ENCODE results near the gene RNF133. TPM values are rescaled to one million over a fixed set of nuclear protein-coding genes. Genes with fewer than 3 reads are reported as not detected.

RNF133 gene
- not detected for total RNA-seq

DNA sequence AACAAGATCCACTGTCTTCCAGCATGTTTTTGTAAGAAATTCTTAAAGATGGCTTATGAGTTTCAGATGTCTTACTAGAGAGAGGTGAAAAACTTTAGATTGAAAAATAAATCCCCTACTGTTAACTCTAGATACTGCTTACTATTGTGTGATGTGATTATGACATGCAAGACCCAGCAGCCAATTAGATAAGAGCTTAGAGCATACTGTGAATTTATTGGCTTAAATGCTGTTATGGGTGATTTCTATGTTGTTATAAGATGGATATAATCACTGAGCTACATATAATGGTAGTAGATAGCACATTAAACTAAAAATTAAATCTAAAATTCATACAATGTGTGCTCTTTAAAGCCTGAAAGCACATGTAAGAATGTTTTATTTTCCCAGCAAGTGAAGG is at the start of gene RNF133:
Gene RNF133, minus strand, starts transcription at position 101 of the 400 bp plus-strand sequence. CDS start 199 bp downstream, outside the sequence.
- no peak for DNase-seq

DNA sequence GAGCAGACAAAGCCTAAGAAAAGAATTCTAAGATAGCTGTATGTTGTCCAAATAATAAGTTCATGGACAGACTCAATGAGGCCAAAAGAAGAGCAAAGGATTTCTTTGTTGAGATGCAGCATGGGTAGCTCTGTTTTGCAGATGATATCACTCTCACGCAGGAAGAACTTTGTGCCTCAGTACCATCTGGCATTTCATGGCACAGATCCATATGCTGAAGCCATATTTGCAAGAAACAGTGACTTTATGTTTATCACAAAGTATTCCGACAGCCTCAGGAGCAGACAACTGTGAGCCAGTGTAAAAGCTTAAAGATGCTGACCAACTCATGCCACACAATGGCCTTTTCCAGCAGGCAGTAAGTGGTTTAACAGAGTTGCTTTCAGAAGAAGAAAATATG is 49.3 kb upstream of the RNF133 start:
- no peak for DNase-seq

- no peak for DNase-seq
These were observed 48.0 kb upstream of the RNF133 start for GRCh38 chr7:122746948-122747347.

- no peak for DNase-seq
These were observed 44.3 kb upstream of the RNF133 start for GRCh38 chr7:122743211-122743610.

GRCh38 chr7:122738947-122739346 is 40.0 kb upstream of the RNF133 start:
- DNase-seq, result no peak

DNA sequence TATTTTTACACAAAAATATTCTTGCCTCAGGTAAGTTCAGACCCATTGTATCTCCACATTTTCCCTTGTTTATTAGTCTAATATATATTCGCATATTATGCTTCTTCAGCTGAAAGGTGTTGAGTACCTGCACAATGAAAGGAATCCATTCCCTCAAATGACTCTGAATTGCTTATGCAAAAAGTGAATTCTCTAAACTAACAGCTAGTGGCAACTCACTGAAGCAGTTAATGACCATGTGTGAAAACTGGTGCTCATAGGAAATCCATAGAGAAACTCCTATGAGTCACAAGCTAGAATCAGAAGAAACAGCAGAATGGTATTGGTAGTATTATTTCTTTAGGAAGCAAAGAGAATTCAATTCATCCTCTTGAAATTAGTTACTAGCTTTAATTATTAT is 37.3 kb upstream of the RNF133 start:
- no peak for DNase-seq

DNA sequence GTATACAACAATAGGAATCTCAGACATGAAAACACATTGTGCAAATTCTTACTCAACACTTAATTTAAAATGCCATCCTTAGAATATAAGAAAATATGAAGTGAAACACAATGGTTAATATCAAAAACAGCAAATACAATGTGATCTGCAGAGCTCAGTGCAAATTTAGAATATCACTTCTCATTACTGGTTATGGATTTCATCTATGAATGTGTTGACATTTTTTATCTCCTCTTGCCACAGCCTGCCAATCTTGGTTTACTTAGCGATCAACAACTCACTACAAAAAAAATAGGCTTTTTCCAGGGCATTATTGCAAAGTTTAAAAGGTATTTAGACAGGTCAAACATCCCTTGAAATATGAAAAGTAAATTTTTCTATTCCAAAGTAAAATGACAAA is 28.8 kb upstream of the RNF133 start:
- DNase-seq, result no peak

DNA sequence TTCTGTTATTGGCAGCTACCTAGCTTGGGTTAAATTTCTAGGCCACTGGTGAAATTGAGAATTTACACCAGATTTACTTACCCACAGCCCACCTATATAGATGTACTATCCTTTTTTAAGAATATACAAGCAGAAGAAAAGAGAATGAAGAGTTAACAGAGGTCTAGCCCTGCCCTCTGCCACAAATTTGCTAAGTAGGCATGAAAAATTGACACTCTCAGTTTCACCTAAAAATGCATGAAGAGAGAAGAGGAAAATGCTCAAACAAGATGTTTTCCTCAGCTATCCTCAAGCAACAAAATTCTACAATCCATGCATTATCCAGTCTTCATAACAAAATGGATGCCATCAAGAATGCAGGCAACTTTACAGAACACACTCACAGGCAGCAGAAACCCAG is 28.4 kb upstream of the RNF133 start:
- DNase-seq, result no peak

DNA sequence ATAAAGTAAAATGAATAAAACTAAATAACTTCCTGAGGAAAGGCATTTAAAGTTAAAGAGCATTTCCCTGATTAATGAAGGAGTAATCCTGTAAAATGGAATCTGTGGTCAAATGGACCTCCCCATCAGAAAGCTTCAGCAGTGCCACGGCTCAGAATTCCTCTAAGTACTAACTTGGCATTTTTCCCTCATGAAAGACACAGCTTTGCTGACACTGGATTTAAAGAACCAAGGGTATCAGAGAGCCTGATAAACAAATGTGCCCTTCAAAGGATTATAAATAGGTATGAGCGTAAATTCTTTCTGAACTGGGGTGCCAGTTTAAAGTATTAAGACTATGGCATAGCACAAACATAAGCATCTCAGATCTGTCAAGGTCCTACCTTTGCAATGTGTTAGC is 28.0 kb upstream of the RNF133 start:
- DNase-seq, result no peak

DNA sequence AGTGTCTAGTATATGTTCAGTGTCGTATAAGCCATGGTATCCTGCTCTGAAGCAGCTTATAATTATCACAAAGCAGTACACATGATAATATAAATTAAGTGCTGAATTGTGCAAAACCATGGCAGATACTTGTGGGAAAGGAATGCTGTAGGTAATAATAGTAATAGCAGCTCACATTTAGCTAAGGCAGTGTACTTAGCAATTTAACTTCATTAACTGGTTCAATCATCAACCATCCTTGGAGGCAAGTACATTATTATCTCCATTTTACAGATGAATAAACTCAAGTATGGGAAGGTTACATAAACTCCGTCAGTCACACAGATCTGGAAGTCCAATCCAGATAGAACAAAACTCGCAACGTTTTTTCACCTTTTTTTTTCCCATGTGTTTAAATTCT is 25.4 kb upstream of the RNF133 start:
- DNase-seq, result no peak

DNA sequence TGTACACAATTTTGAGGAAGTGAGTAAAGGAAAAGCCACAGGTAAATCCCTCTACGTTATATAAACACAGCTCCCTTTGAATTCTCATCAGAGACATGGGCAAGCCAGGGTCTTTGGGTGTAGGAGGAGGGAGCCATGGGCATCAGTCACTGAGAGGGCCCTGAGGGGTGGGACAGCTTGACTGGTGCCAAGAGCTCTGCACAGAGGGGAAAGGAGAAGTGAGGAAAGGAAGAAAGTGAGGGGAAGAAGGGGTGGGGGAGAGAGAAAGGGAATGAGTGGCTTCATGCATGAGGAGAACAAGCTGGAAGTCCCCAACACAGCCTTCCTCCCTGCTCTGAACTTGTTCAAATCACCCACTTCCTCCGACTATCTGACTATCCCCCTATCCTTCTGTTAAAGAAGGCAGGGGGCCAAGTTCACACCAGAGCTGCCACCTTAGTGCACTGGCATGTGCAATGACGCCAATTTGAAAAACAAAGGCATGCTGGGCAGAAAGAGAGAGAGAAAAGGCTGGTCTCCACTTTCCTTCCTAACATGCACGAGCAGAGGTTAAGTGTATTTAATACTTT is 20.2 kb upstream of the RNF133 start:
- no peak for DNase-seq

DNA sequence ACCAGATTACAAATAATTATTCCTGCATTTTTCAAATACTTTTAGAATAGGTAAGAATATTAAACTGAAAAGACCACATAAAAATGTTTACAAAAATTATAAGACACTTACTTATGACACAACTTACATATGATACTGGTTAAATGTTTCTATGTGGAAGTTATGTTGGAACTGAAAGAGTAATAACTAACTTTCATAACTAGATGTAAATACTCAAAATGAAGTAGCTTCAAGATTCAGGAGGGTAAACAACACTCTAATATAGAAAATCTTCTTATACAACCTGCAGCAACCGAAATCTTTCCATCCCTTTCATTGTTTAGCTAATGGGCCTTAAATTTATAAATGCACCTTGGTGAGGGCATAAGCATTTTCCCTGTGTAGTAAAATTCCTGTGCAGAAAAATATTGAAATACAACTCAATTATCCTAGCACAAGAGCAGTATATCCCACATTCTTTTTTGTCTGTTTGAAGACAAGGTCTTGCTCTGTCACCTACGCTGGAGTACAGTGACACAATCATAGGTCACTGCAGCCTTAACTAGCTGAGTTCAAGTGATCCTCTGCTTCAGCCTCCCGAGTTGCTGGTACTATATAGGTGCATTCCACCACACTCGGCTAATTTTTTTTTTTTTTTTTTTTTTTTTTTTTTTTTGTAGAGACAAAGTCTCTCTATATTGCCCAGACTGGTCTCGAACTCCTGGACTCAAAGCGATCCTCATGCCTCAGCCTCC is 18.6 kb upstream of the RNF133 start:
- DNase-seq, result no peak

GRCh38 chr7:122715183-122715582 is 16.3 kb upstream of the RNF133 start:
- no peak for DNase-seq

GRCh38 chr7:122710916-122711315 is 12.0 kb upstream of the RNF133 start:
- no peak for DNase-seq

- no peak for DNase-seq
These were observed 11.2 kb upstream of the RNF133 start for GRCh38 chr7:122709930-122710646.

DNA sequence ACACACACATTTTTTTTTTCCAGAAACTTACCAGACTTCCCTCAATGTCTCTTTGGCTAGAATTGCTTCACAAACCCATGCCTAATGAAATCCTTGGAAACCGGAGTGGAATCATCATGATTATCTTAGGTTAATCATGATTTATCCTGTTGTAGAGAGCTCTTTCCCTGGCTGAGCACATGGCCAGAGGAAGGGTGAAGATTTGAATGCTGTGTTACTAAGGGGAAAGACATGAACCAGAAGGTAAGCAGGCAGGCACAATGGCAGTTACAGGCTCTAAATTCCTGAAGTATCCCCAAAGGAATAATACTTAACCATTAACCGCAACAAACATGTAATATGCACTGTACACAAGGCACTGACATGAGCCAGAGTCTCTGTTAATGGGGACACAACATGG is 7.9 kb upstream of the RNF133 start:
- DNase-seq, result no peak

GRCh38 chr7:122702872-122703510 is 4.1 kb upstream of the RNF133 start, which contains the start of gene RNF148:
RNF148 (minus strand) TSS chr7:122702922; CDS start chr7:122702750, 172 bp downstream.
- no peak for DNase-seq

DNA sequence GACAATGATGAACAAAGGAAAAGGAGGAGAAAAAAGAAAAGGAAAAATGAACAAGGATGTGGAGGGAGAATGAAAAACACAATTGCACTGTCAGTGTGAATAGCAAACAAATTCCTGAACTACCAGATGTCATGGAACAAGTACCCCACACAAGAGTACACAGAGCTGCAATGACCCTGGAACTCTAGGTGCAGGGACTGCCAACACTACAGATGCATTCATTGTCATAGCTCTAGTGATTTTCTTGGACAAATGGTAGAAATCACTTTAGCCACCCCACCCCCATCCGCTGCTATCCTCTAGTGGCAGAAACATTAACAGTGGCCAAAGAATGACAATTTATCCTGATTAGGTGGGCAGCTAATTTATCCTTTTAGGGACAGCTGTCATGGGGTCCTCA is 3.1 kb downstream of the RNF133 start:
- no peak for DNase-seq

GRCh38 chr7:122694697-122695096 is 4.2 kb downstream of the RNF133 start:
- DNase-seq, result no peak

- DNase-seq, result no peak
These were observed 6.1 kb downstream of the RNF133 start for GRCh38 chr7:122692769-122693309.

GRCh38 chr7:122691569-122692235 is 7.2 kb downstream of the RNF133 start:
- no peak for DNase-seq

DNA sequence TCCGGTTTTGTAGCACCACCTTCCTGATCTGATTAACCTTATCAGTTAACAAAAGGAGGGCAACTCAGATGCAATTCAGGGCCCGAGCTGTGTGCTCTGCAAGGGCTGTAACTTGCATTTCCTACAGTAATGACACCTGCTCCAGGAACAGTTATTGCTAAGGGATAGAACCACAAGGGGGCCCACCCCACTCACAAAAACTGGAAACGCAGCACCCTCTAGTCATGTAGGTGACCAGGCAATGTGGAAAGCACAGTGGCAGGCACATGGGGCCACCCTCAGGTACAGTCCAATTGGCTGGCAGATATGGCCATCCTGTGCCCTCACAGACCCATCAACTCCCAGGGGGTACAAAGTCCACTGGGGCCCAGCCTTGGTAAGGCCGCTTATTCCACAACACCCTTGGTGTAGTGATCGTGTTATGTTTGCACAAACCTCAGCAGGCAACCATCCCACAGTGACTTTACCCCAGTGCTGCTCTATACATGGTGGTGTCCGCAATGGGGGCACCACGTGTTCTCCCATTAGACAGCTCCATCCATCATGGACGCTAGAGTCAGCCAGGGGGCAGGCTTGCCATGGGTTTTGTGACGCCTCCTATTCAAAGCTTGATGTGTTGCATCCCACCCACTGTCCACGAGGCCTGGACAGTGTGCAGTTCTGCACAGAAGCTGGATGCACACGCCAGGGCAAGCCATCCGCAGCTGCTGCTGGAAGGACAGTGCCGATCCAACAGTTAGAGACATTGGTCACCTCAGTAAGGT is 9.4 kb downstream of the RNF133 start:
- DNase-seq, result no peak
